HG03565 (cell line): ENCODE data around the gene SLC46A2.

Experiments used
- ATAC-seq: cut with Tn5 transposase; IDR thresholded peaks from one replicate; pipeline ENCODE4 v1.9.1; 2021; ENCODE audit warnings: mild to moderate bottlenecking, moderate library complexity; ENCODE audit not compliant: unreplicated experiment

Gene SLC46A2

GRCh38 chr9:112886351-112886750 is 4.3 kb downstream of the SLC46A2 start:
- no peak for ATAC-seq

- no peak for ATAC-seq
Measured at GRCh38 chr9:112885324-112885723, 5.4 kb downstream of the SLC46A2 start.

- ATAC-seq = no peak
Measured at GRCh38 chr9:112884721-112885120, 6.0 kb downstream of the SLC46A2 start.

- ATAC-seq = no peak
Measured at GRCh38 chr9:112884101-112884500, 6.6 kb downstream of the SLC46A2 start.

- ATAC-seq = no peak
Measured at GRCh38 chr9:112881331-112881730, 9.3 kb downstream of the SLC46A2 start.

GRCh38 chr9:112880650-112881049 is 10.0 kb downstream of the SLC46A2 start:
- ATAC-seq = no peak

- no peak for ATAC-seq
Measured at GRCh38 chr9:112878752-112879151, 11.9 kb downstream of the SLC46A2 start.

- no peak for ATAC-seq
Measured at GRCh38 chr9:112873773-112874405, 16.8 kb downstream of the SLC46A2 start.

- no peak for ATAC-seq
Measured at GRCh38 chr9:112872019-112872418, 18.7 kb downstream of the SLC46A2 start.

- ATAC-seq = no peak
Measured at GRCh38 chr9:112870556-112870955, 20.1 kb downstream of the SLC46A2 start.

GRCh38 chr9:112869917-112870316 is 20.8 kb downstream of the SLC46A2 start:
- ATAC-seq = no peak

- no peak for ATAC-seq
Measured at GRCh38 chr9:112869041-112869529, 21.6 kb downstream of the SLC46A2 start.

- ATAC-seq = no peak
Measured at GRCh38 chr9:112868461-112868860, 22.2 kb downstream of the SLC46A2 start.

GRCh38 chr9:112867275-112867991 is 23.2 kb downstream of the SLC46A2 start:
- no peak for ATAC-seq

- ATAC-seq = no peak
Measured at GRCh38 chr9:112866662-112867274, 23.9 kb downstream of the SLC46A2 start.

GRCh38 chr9:112864982-112865381 is 25.7 kb downstream of the SLC46A2 start:
- no peak for ATAC-seq

- ATAC-seq = no peak
Measured at GRCh38 chr9:112864403-112864802, 26.3 kb downstream of the SLC46A2 start.

GRCh38 chr9:112863746-112864145 is 26.9 kb downstream of the SLC46A2 start:
- ATAC-seq = no peak

- no peak for ATAC-seq
Measured at GRCh38 chr9:112863214-112863613, 27.5 kb downstream of the SLC46A2 start.

- no peak for ATAC-seq
Measured at GRCh38 chr9:112861638-112862555, 28.8 kb downstream of the SLC46A2 start.

- no peak for ATAC-seq
Measured at GRCh38 chr9:112861155-112861554, 29.5 kb downstream of the SLC46A2 start.
